ENCODE data around the gene PGBD1. TPM values are rescaled to one million over a fixed set of nuclear protein-coding genes. Genes with fewer than 3 reads are reported as not detected.

PGBD1 gene
- total RNA-seq, 1 donor from 2014 or later: 5.2 TPM

- H3K27ac ChIP-seq: peak overlapping the region; percentile 71
- no peak for TF ChIP-seq POLR2AphosphoS5 (IDR thresholded peaks at IDR 0.05; ENCODE audit: insufficient read depth in 1 of 2, low read depth in 1 of 2)
- no peak for TF ChIP-seq CTCF (IDR thresholded peaks at IDR 0.05)
- TF ChIP-seq POLR2A (IDR thresholded peaks at IDR 0.05): no peak
- peak overlapping the region; percentile 70 to 83 for H3K4me3 ChIP-seq
- no peaks in the 10 kb centered on the region for H3K36me3 ChIP-seq
- no peak for DNase-seq (ENCODE audit: extremely low spot score in 2 of 2)
- H3K9me3 ChIP-seq: no peaks in the 10 kb centered on the region
- intact Hi-C loops (cut with DNase I): no loop called here
- peaks cover 27% of the 10 kb centered on the region for H3K4me1 ChIP-seq
- H3K27me3 ChIP-seq: no peaks in the 10 kb centered on the region
Observed at GRCh38 chr6:28349344-28349891, 68.0 kb downstream of the PGBD1 start.

DNA sequence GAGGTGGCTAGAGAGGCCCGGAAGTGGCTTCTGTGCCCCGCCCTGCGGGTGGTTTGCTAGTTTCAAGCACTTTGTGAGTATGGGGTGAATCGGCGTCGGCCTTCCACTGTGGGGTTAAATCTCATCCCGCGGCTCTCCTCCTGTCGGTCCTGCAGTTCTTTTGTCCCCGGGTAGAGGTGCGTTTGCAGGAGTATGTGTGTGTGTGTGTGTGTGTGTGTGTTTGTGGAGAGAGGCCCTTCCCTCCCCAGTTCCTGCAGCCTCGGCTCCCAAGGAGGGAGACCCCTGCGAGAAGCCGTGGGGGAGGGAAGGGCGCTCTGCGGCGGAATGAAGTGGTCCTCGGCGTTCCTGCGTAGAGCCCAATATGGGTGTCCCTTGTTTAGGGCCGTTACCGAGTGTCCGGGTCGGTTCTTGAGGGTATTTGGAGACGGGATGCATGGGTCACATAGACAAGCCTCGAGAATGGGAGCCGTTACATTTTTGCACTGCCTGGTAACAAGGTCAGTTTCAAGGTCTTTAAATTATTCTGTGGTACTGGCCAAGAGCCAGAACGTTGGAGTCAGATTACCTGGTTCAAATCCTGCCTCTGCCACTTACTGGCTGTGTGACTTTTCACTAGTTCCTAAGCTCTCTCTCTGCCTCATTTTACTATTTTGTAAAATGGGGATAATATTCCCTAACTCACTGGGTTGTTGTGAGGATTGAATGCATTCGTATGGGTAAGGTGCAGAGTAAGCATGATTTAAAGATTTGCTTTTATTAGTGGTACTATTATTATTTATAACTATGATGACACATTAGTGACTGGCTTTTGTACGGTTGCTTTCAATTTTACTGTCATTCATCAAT, 68.7 kb downstream of the PGBD1 start, which contains the start of gene ZKSCAN3:
ZKSCAN3 (plus strand) TSS at position 56 of the 846 bp plus-strand sequence. CDS start 9,640 bp downstream, outside the sequence.
- Histone ChIP-seq H3K4me1 (peaks cover 34% of the 10 kb centered on the region), H3K4me3 (peak within 1 kb of the TSS; percentile 70 to 83), H3K27me3 (no peaks in the 10 kb centered on the region), H3K36me3 (no peaks in the 10 kb centered on the region), H3K9me3 (no peaks in the 10 kb centered on the region), H3K27ac (peak within 1 kb of the TSS; percentile 71)
- DNase-seq (ENCODE audit: extremely low spot score in 2 of 2): no peak
- intact Hi-C loops (cut with DNase I): loop anchor here (10.0 kb wide), 1 partner anchor 225 kb away; the partner anchor contains the start of gene ZSCAN16
- peak; percentile 55 to 89 for TF ChIP-seq POLR2AphosphoS5 (IDR thresholded peaks at IDR 0.05; ENCODE audit: insufficient read depth in 1 of 2, low read depth in 1 of 2)
- TF ChIP-seq POLR2A (IDR thresholded peaks at IDR 0.05): no peak

- no peak for TF ChIP-seq POLR2A (IDR thresholded peaks at IDR 0.05)
- TF ChIP-seq CTCF (IDR thresholded peaks at IDR 0.05): no peak
- TF ChIP-seq POLR2AphosphoS5 (IDR thresholded peaks at IDR 0.05; ENCODE audit: insufficient read depth in 1 of 2, low read depth in 1 of 2): no peak
- H3K9me3 ChIP-seq: no peaks in the 10 kb centered on the region
- no peak overlapping the region for H3K27ac ChIP-seq
- no peak for DNase-seq (ENCODE audit: extremely low spot score in 2 of 2)
- peak overlapping the region; percentile 1 to 70 for H3K4me3 ChIP-seq
- H3K4me1 ChIP-seq: peaks cover 42% of the 10 kb centered on the region
- no peaks in the 10 kb centered on the region for H3K27me3 ChIP-seq
- intact Hi-C loops (cut with DNase I): loop anchor here (10.0 kb wide), 1 partner anchor 226 kb away; the partner anchor contains the start of gene ZSCAN16
- no peaks in the 10 kb centered on the region for H3K36me3 ChIP-seq
Observed at GRCh38 chr6:28351087-28351486, 69.7 kb downstream of the PGBD1 start.

GRCh38 chr6:28351493-28351925, 70.1 kb downstream of the PGBD1 start:
- intact Hi-C loops (cut with DNase I): loop anchor here (10.0 kb wide), 1 partner anchor 227 kb away; the partner anchor contains the start of gene ZSCAN16
- Histone ChIP-seq H3K27me3 (no peaks in the 10 kb centered on the region), H3K9me3 (no peaks in the 10 kb centered on the region), H3K36me3 (no peaks in the 10 kb centered on the region), H3K4me1 (peaks cover 45% of the 10 kb centered on the region), H3K4me3 (peak overlapping the region; percentile 1 to 70), H3K27ac (no peak overlapping the region)
- TF ChIP-seq POLR2A (IDR thresholded peaks at IDR 0.05) (no peak), POLR2AphosphoS5 (IDR thresholded peaks at IDR 0.05; ENCODE audit: insufficient read depth in 1 of 2, low read depth in 1 of 2) (no peak), CTCF (IDR thresholded peaks at IDR 0.05) (no peak)
- DNase-seq (ENCODE audit: extremely low spot score in 2 of 2): no peak

Small RNAs within 50 kb of the gene (small RNA-seq; reads per million reads assigned to genes)
- not detected for gene AL021997.1
- not detected for gene AL021997.2

Other genes starting within 250 kb of the PGBD1 start
- 3.7 TPM for gene ZNF165, start 201.0 kb upstream of the PGBD1 start, total RNA-seq
- gene ZSCAN16, start 157.0 kb upstream of the PGBD1 start, total RNA-seq: 1.2 TPM
- gene ZKSCAN8, start 139.7 kb upstream of the PGBD1 start, total RNA-seq: 14.5 TPM
- 11.3 TPM for gene ZSCAN9, start 56.3 kb upstream of the PGBD1 start, total RNA-seq
- 5.9 TPM for gene ZKSCAN4, start 29.3 kb upstream of the PGBD1 start, total RNA-seq
- not detected for gene NKAPL, start 22.3 kb upstream of the PGBD1 start, total RNA-seq
- gene ZSCAN26, start 14.4 kb upstream of the PGBD1 start, total RNA-seq: 18.7 TPM
- 11.3 TPM for gene ZSCAN31, start 54.6 kb downstream of the PGBD1 start, total RNA-seq
- gene ZKSCAN3, start 68.4 kb downstream of the PGBD1 start, total RNA-seq: 2.9 TPM
- gene ZSCAN12, start 118.2 kb downstream of the PGBD1 start, total RNA-seq: 5.9 TPM
- gene ZSCAN23, start 161.9 kb downstream of the PGBD1 start, total RNA-seq: 0.98 TPM
- gene GPX6, start 234.2 kb downstream of the PGBD1 start, total RNA-seq: not detected
- not detected for gene GPX5, start 244.3 kb downstream of the PGBD1 start, total RNA-seq